NCI-H446 treated with DMSO at 0.1 percent for 48 hours (cell line): Measurements from ENCODE around the gene PIM1.
A peak's percentile ranks its signal among the peaks of the same experiment; 100 is the strongest.
"Not testable (repeated sequence)": the region's sequence is repeated elsewhere in the genome, so short reads cannot be mapped to it uniquely, and the experiment has no call there.

ENCODE experiments used
- DNase-seq: peaks from one replicate; lab custom pipeline; 2025; lab: John Stamatoyannopoulos, UW

PIM1 gene

GRCh38 chr6:37169496-37170272 lies at the start of gene PIM1:
Gene PIM1 (plus strand): TSS chr6:37170152. CDS start chr6:37170576, 424 bp downstream.
- peak; percentile 95 for DNase-seq

GRCh38 chr6:37121556-37121955 lies 48.4 kb upstream of the PIM1 start:
- DNase-seq: no peak

- no peak for DNase-seq
Measured at GRCh38 chr6:37122861-37123260, 47.1 kb upstream of the PIM1 start.

- DNase-seq: no peak
Measured at GRCh38 chr6:37123957-37124729, 45.8 kb upstream of the PIM1 start.

- DNase-seq: no peak
Measured at GRCh38 chr6:37125774-37126492, 44.0 kb upstream of the PIM1 start.

GRCh38 chr6:37126493-37126958 lies 43.4 kb upstream of the PIM1 start:
- no peak for DNase-seq

- DNase-seq: no peak
Measured at GRCh38 chr6:37126961-37127616, 42.9 kb upstream of the PIM1 start.

GRCh38 chr6:37127961-37128862 lies 41.7 kb upstream of the PIM1 start:
- no peak for DNase-seq

- not testable (repeated sequence) for DNase-seq
Measured at GRCh38 chr6:37128863-37129443, 41.0 kb upstream of the PIM1 start.

- no peak for DNase-seq
Measured at GRCh38 chr6:37129566-37129965, 40.4 kb upstream of the PIM1 start.

GRCh38 chr6:37130704-37131103 lies 39.2 kb upstream of the PIM1 start:
- DNase-seq: no peak

GRCh38 chr6:37131104-37131959 lies 38.6 kb upstream of the PIM1 start:
- peak; percentile 69 for DNase-seq

- no peak for DNase-seq
Measured at GRCh38 chr6:37131960-37132253, 38.0 kb upstream of the PIM1 start.

- DNase-seq: no peak
Measured at GRCh38 chr6:37134036-37134395, 35.9 kb upstream of the PIM1 start.

GRCh38 chr6:37134396-37135191 lies 35.4 kb upstream of the PIM1 start:
- no peak for DNase-seq

- DNase-seq: no peak
Measured at GRCh38 chr6:37135835-37136694, 33.9 kb upstream of the PIM1 start.

- no peak for DNase-seq
Measured at GRCh38 chr6:37136821-37137200, 33.1 kb upstream of the PIM1 start.
